GM12875 (cell line): ENCODE measurements around the gene CBX3.

Experiments
- H3K4me3 ChIP-seq: one replicate; pipeline ENCODE4 v1.5.1; 2011; ENCODE audit warnings: low read depth, low read length, control low read depth
- CTCF ChIP-seq: IDR thresholded peaks from 2 replicates; pipeline ENCODE4 v1.5.1; 2011; ENCODE audit warnings: low read depth, mild to moderate bottlenecking, control low read depth, inconsistent platforms, low read length, moderate library complexity, borderline replicate concordance; ENCODE audit not compliant: insufficient read depth

CBX3 gene

GRCh38 chr7:26203016-26203415, 1.5 kb downstream of the CBX3 start:
- TF ChIP-seq CTCF = no peak
- H3K4me3 ChIP-seq = peak overlapping the region; percentile 94

GRCh38 chr7:26208040-26208439, 6.5 kb downstream of the CBX3 start:
- no peak for TF ChIP-seq CTCF

GRCh38 chr7:26212921-26213718, 11.6 kb downstream of the CBX3 start:
- TF ChIP-seq CTCF = no peak
- no peak overlapping the region for H3K4me3 ChIP-seq

More at GRCh38 chr7:26208040-26208439, 6.5 kb downstream of the CBX3 start:
- H3K4me3 ChIP-seq = no peak overlapping the region

GRCh38 chr7:26213807-26214515, 12.4 kb downstream of the CBX3 start:
- no peak for TF ChIP-seq CTCF
- no peak overlapping the region for H3K4me3 ChIP-seq

- TF ChIP-seq CTCF = no peak
- no peak overlapping the region for H3K4me3 ChIP-seq
These were observed 14.5 kb downstream of the CBX3 start for GRCh38 chr7:26216049-26216448.

GRCh38 chr7:26224359-26224758, 22.8 kb downstream of the CBX3 start:
- H3K4me3 ChIP-seq = no peak overlapping the region
- no peak for TF ChIP-seq CTCF

- H3K4me3 ChIP-seq = no peak overlapping the region
- TF ChIP-seq CTCF = no peak
These were observed 26.4 kb downstream of the CBX3 start for GRCh38 chr7:26227987-26228386.
